Measurements from ENCODE around the gene C19orf67.

- TF ChIP-seq SETDB1 (IDR thresholded peaks at IDR 0.05; ENCODE audit: insufficient read length, low read length) (no peak), HOXD13 (CRISPR knock-in tag; IDR thresholded peaks at IDR 0.05; ENCODE audit: borderline replicate concordance) (no peak), ZNF677 (tag by site-specific recombination; IDR thresholded peaks at IDR 0.05) (no peak), REST (tag by site-specific recombination; IDR thresholded peaks at IDR 0.05) (no peak), ZNF292 (tag by site-specific recombination; IDR thresholded peaks at IDR 0.05; ENCODE audit: borderline replicate concordance, low read depth) (no peak), ZNF548 (tag by site-specific recombination; IDR thresholded peaks at IDR 0.05) (no peak), ZNF274 (IDR thresholded peaks at IDR 0.05; ENCODE audit: low read length) (no peak), ZNF274 (tag by site-specific recombination; IDR thresholded peaks at IDR 0.05; ENCODE audit: borderline replicate concordance) (no peak), ELK4 (IDR thresholded peaks at IDR 0.05; ENCODE audit: borderline replicate concordance, low read depth, low read length) (no peak), ZNF121 (tag by site-specific recombination; IDR thresholded peaks at IDR 0.05) (no peak)
- TF ChIP-seq, protein P1, sequence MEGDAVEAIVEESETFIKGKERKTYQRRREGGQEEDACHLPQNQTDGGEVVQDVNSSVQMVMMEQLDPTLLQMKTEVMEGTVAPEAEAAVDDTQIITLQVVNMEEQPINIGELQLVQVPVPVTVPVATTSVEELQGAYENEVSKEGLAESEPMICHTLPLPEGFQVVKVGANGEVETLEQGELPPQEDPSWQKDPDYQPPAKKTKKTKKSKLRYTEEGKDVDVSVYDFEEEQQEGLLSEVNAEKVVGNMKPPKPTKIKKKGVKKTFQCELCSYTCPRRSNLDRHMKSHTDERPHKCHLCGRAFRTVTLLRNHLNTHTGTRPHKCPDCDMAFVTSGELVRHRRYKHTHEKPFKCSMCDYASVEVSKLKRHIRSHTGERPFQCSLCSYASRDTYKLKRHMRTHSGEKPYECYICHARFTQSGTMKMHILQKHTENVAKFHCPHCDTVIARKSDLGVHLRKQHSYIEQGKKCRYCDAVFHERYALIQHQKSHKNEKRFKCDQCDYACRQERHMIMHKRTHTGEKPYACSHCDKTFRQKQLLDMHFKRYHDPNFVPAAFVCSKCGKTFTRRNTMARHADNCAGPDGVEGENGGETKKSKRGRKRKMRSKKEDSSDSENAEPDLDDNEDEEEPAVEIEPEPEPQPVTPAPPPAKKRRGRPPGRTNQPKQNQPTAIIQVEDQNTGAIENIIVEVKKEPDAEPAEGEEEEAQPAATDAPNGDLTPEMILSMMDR (tag by site-specific recombination; IDR thresholded peaks at IDR 0.05) = no peak
Measured at GRCh38 chr19:14050512-14050911, 35.1 kb downstream of the C19orf67 start.
